Smooth muscle cell of the umbilical artery (primary cell): ENCODE results near the gene NBPF15. TPM values are rescaled to one million over a fixed set of nuclear protein-coding genes. Genes with fewer than 3 reads are reported as not detected.

Source experiments
- total RNA-seq: library from RNA; depleted of rRNA; stranded (reverse); fragments of >200 nt; gene quantifications from 2 replicates; pipeline ENCODE4 v1.2.3, GENCODE V29; 2014

The NBPF15 gene
- total RNA-seq, result 38.0 and 76.5 TPM in 2 replicates

GRCh38 chr1:144461136-144461759 is at the start of gene NBPF15:
Gene NBPF15 (minus strand): TSS chr1:144461669. CDS start chr1:144440003, 21,666 bp downstream.

Other genes starting within 250 kb of the NBPF15 start
- gene PPIAL4E, start 88.0 kb downstream of the NBPF15 start, total RNA-seq, result not detected in 2 replicates
- gene PPIAL4F, start 131.2 kb upstream of the NBPF15 start, total RNA-seq, result not detected in 2 replicates